Measurements from ENCODE around the gene HYKK. TPM values are rescaled to one million over a fixed set of nuclear protein-coding genes. Genes with fewer than 3 reads are reported as not detected.

HYKK gene
- total RNA-seq, 1 experiment from 2014 or later, result 3.1 TPM

DNA sequence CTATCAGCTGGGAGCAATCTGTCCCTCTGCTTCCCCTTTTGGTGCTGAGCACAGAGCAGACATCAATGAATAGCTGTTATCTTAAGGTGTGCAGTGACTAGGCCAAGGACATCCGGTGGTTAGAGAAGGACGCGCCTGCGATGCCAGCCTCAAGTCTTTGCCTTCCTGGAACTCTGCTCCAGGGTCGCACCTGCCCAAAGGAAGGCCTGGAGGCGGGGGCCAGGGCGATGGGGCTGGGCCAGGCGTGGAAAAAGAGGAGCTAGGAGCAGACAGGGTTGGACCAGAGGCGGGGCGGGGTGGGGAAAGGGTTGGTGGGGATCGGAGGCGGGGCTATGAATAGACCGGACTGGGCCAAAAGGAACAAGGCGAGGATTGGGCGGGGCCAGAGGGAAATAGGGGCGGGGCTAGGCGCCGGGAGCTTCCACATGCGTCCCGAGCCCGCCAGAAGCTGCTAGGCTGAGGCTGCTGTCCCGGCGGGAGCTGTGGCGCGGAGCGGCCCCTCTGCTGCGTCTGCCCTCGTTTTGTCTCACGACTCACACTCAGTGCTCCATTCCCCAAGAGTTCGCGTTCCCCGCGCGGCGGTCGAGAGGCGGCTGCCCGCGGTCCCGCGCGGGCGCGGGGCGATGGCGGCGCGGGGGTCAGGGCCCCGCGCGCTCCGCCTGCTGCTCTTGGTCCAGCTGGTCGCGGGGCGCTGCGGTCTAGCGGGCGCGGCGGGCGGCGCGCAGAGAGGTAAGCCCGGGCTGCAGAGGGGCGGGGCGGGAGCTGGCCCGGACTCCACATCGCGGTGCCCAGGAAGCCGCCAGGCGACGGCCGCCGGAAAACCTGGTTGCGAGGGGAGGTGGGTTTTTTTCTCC lies 57.9 kb downstream of the HYKK start, which contains the start of gene CHRNA5:
TSS of gene CHRNA5 (plus strand) at position 424 of the 854 bp plus-strand sequence. CDS start at position 624, 200 bp downstream.
- H4K8ac ChIP-seq (replicated peaks; ENCODE audit: insufficient read length, low read depth, low read length), result no peak within 1 kb of the TSS
- H3K14ac ChIP-seq (ENCODE audit: insufficient read depth, low read length), result peak within 1 kb of the TSS; percentile 83
- no peak within 1 kb of the TSS for H2BK12ac ChIP-seq (ENCODE audit: insufficient read length, low read depth, low read length)
- H2BK5ac ChIP-seq (ENCODE audit: insufficient read length, low read length), result no peak within 1 kb of the TSS
- H3K27ac ChIP-seq (ENCODE audit: insufficient read length, low read depth, low read length), result no peak within 1 kb of the TSS
- H3K23me2 ChIP-seq (ENCODE audit: insufficient read length, low read depth, low read length, poor library complexity, severe bottlenecking), result peaks cover 6% of the 10 kb centered on the region
- H4K91ac ChIP-seq (ENCODE audit: insufficient read length, low read depth, low read length), result no peak within 1 kb of the TSS
- peak within 1 kb of the TSS; percentile 77 for H3K4me2 ChIP-seq (ENCODE audit: insufficient read depth, insufficient read length, low read length)
- Mint-ChIP-seq H3K27me3 (ENCODE audit: low read depth) (no peaks in the 10 kb centered on the region; the same call in 1 of the 2 replicates), H3K4me1 (peaks cover 28% of the 10 kb centered on the region in 2 experiments), H3K27ac (peak within 1 kb of the TSS in 2 of 3 experiments; percentile 83 to 85; a peak in 5 of 7 replicates), H3K9me3 (no peaks in the 10 kb centered on the region), H3K36me3 (ENCODE audit: insufficient read depth in 1 of 3, low read depth in 3 of 3) (peaks cover 0 to 3% (median 1%) of the 10 kb centered on the region in 3 experiments; a peak in 3 of 7 replicates), H3K4me3 (peak within 1 kb of the TSS; percentile 80 to 98)
- H3K56ac ChIP-seq (ENCODE audit: insufficient read length, low read depth, low read length), result no peak within 1 kb of the TSS
- WGBS (ENCODE audit: extremely low coverage, insufficient read length, low lambda C conversion rate), result no CpG with 5 or more reads among the region's 75 CpGs
- no peaks in the 10 kb centered on the region for H3K4me1 ChIP-seq (ENCODE audit: insufficient read depth, low read length)
- no peak within 1 kb of the TSS for H3K4ac ChIP-seq (ENCODE audit: low read depth, low read length)
- TF ChIP-seq, protein P1, sequence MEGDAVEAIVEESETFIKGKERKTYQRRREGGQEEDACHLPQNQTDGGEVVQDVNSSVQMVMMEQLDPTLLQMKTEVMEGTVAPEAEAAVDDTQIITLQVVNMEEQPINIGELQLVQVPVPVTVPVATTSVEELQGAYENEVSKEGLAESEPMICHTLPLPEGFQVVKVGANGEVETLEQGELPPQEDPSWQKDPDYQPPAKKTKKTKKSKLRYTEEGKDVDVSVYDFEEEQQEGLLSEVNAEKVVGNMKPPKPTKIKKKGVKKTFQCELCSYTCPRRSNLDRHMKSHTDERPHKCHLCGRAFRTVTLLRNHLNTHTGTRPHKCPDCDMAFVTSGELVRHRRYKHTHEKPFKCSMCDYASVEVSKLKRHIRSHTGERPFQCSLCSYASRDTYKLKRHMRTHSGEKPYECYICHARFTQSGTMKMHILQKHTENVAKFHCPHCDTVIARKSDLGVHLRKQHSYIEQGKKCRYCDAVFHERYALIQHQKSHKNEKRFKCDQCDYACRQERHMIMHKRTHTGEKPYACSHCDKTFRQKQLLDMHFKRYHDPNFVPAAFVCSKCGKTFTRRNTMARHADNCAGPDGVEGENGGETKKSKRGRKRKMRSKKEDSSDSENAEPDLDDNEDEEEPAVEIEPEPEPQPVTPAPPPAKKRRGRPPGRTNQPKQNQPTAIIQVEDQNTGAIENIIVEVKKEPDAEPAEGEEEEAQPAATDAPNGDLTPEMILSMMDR (conservative IDR thresholded peaks at IDR 0.05), result no peak
- H2BK15ac ChIP-seq (ENCODE audit: low read depth, low read length), result no peak within 1 kb of the TSS
- no peak within 1 kb of the TSS for H4K5ac ChIP-seq (ENCODE audit: insufficient read length, low read depth, low read length)
- no peaks in the 10 kb centered on the region for H3K79me1 ChIP-seq (ENCODE audit: insufficient read depth, low read depth, low read length, poor library complexity, severe bottlenecking)
- H3K27me3 ChIP-seq (ENCODE audit: insufficient read depth, low read length), result no peaks in the 10 kb centered on the region
- H2BK120ac ChIP-seq (ENCODE audit: low read depth, low read length, poor library complexity, severe bottlenecking), result no peak within 1 kb of the TSS
- no peak within 1 kb of the TSS for H3T11ph ChIP-seq (ENCODE audit: low read length)
- H4K20me1 ChIP-seq (ENCODE audit: control insufficient read depth, insufficient read depth, insufficient read length), result no peaks in the 10 kb centered on the region
- H3K9me3 ChIP-seq (ENCODE audit: control insufficient read depth, low read depth, low read length), result no peaks in the 10 kb centered on the region
- peak within 1 kb of the TSS; percentile 79 for H3K9ac ChIP-seq (ENCODE audit: extremely low read depth, insufficient read length, low read length)
- H3K79me2 ChIP-seq (ENCODE audit: insufficient read depth, low read length), result 0 out of 2 replicates have a peak, but pooled peaks cover 3% of the 10 kb centered on the region
- H3K23ac ChIP-seq (ENCODE audit: insufficient read length, low read depth, low read length), result no peak within 1 kb of the TSS
- H2BK20ac ChIP-seq (ENCODE audit: low read depth, low read length, poor library complexity, severe bottlenecking), result no peak within 1 kb of the TSS
- peak; percentile 100 for DNase-seq
- H2AK5ac ChIP-seq (ENCODE audit: insufficient read length, low read length), result no peak within 1 kb of the TSS
- H2AFZ ChIP-seq (ENCODE audit: low read length), result peak within 1 kb of the TSS; percentile 50
- H3K18ac ChIP-seq (ENCODE audit: insufficient read length, low read depth, low read length), result peak within 1 kb of the TSS; percentile 53
